ENCODE results near the gene DOHH. TPM values are rescaled to one million over a fixed set of nuclear protein-coding genes. Genes with fewer than 3 reads are reported as not detected.

DOHH gene
- polyA plus RNA-seq, 2 of the 4 experiments (the other 2 are of a cell fraction): 4.6 to 13.3 TPM

- ChIA-PET CTCF (no interaction called here), POLR2A (no interaction called here)
- FAIRE-seq: no peak
- H3K4me2 ChIP-seq: no peak overlapping the region
- H3K4me1 ChIP-seq: peaks cover 8% of the 10 kb centered on the region; the same call in 2 of the 3 replicates
- no peak for ATAC-seq
- no peak for TF ChIP-seq CEBPB (IDR thresholded peaks at IDR 0.05)
- no peak for TF ChIP-seq ELK1 (IDR thresholded peaks at IDR 0.05; ENCODE audit: low read depth, low read length)
- no peak for TF ChIP-seq MYC (IDR thresholded peaks at IDR 0.05; ENCODE audit: borderline replicate concordance, low read length)
- no peak for TF ChIP-seq EHMT2 (IDR thresholded peaks at IDR 0.05; ENCODE audit: low read depth)
- TF ChIP-seq FOXS1 (CRISPR knock-in tag; IDR thresholded peaks at IDR 0.05): no peak
- TF ChIP-seq RAD21 (conservative IDR thresholded peaks at IDR 0.05 in 1 of 2, IDR thresholded peaks at IDR 0.05 in 1 of 2): no peak
- no peak for TF ChIP-seq MAFK (IDR thresholded peaks at IDR 0.05; ENCODE audit: partially characterized antibody)
- no peak for TF ChIP-seq RARB (CRISPR knock-in tag; IDR thresholded peaks at IDR 0.05)
- TF ChIP-seq POLR2AphosphoS2 (conservative IDR thresholded peaks at IDR 0.05; ENCODE audit: low read length): no peak
- TF ChIP-seq GATA3 (IDR thresholded peaks at IDR 0.05; ENCODE audit: borderline replicate concordance): no peak
- no peak for TF ChIP-seq HMGXB4 (CRISPR knock-in tag; IDR thresholded peaks at IDR 0.05; ENCODE audit: borderline replicate concordance)
- no peak for TF ChIP-seq RCOR1 (IDR thresholded peaks at IDR 0.05; ENCODE audit: low read depth, low read length)
- TF ChIP-seq KDM5A (IDR thresholded peaks at IDR 0.05): no peak
- no peak for TF ChIP-seq HOXB5 (CRISPR knock-in tag; IDR thresholded peaks at IDR 0.05)
- TF ChIP-seq SMC3 (IDR thresholded peaks at IDR 0.05): no peak
- no peak for TF ChIP-seq HOXB13 (CRISPR knock-in tag; IDR thresholded peaks at IDR 0.05; ENCODE audit: low read depth)
- H3K9me3 ChIP-seq: no peaks in the 10 kb centered on the region
- no peak for DNase-seq (ENCODE audit: low read depth in 1 of 2, low spot score in 1 of 2)
- H3K27ac ChIP-seq: no peak overlapping the region
- H3K4me3 ChIP-seq: no peak overlapping the region
These were observed 23.0 kb downstream of the DOHH start for GRCh38 chr19:3477506-3477905.

DNA sequence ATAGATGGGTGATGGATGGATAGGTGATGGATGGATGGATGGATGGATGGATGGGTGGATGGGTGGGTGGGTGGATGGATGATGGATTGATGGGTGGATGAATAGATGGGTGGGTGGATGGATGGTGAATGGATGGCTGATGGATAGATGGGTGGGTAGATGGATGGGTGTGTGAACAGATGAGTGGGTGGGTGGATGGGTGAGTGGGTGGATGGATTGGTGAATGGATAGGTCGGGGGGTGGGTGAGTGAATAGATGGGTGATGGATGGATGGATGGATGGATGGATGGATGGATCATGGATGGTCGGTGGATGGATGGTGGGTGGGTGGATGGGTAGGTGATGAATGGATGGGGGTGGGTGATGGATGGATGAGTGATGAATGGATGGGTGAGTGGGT is 23.6 kb downstream of the DOHH start:
- H3K9me3 ChIP-seq: no peaks in the 10 kb centered on the region
- peaks cover 13% of the 10 kb centered on the region; the same call in 2 of the 3 replicates for H3K4me1 ChIP-seq
- no peak overlapping the region for H3K27ac ChIP-seq
- ChIA-PET POLR2A (no interaction called here), CTCF (no interaction called here)
- H3K4me3 ChIP-seq: no peak overlapping the region
- WGBS (ENCODE audit: missing lambda C conversion rate): 58% methylated on average over 2 of the region's 2 CpGs
- TF ChIP-seq MAZ (IDR thresholded peaks at IDR 0.05; ENCODE audit: borderline replicate concordance, low read depth, low read length): no peak
- TF ChIP-seq HOXB13 (CRISPR knock-in tag; IDR thresholded peaks at IDR 0.05; ENCODE audit: low read depth): no peak
- no peak for TF ChIP-seq FOXS1 (CRISPR knock-in tag; IDR thresholded peaks at IDR 0.05)
- no peak for TF ChIP-seq HDAC2 (IDR thresholded peaks at IDR 0.05)
- TF ChIP-seq SMC3 (IDR thresholded peaks at IDR 0.05): no peak
- no peak for TF ChIP-seq POLR2A (IDR thresholded peaks at IDR 0.05; ENCODE audit: low read length)
- no peak for TF ChIP-seq GATA3 (IDR thresholded peaks at IDR 0.05; ENCODE audit: borderline replicate concordance)
- no peak for TF ChIP-seq RARB (CRISPR knock-in tag; IDR thresholded peaks at IDR 0.05)
- no peak for TF ChIP-seq EHF (CRISPR knock-in tag; IDR thresholded peaks at IDR 0.05)
- TF ChIP-seq ZC3H11A (IDR thresholded peaks at IDR 0.05): no peak
- TF ChIP-seq PHF8 (IDR thresholded peaks at IDR 0.05; ENCODE audit: borderline replicate concordance, low read depth): no peak
- no peak for TF ChIP-seq RCOR1 (IDR thresholded peaks at IDR 0.05; ENCODE audit: low read depth, low read length)
- TF ChIP-seq CBX2 (IDR thresholded peaks at IDR 0.05; ENCODE audit: borderline replicate concordance, low read depth): no peak
- no peak for TF ChIP-seq CHD2 (IDR thresholded peaks at IDR 0.05; ENCODE audit: low read length, partially characterized antibody)
- TF ChIP-seq TP53 (CRISPR knock-in tag; IDR thresholded peaks at IDR 0.05): no peak
- TF ChIP-seq KDM1A (IDR thresholded peaks at IDR 0.05; ENCODE audit: low read depth): no peak
- no peak for TF ChIP-seq ESRRA (IDR thresholded peaks at IDR 0.05; ENCODE audit: borderline replicate concordance, low read length)
- TF ChIP-seq FOSL2 (IDR thresholded peaks at IDR 0.05): no peak
- TF ChIP-seq FOSL2 (CRISPR knock-in tag; IDR thresholded peaks at IDR 0.05): no peak
- TF ChIP-seq MAX (IDR thresholded peaks at IDR 0.05): no peak
- FAIRE-seq: no peak
- DNase-seq (ENCODE audit: low read depth in 1 of 2, low spot score in 1 of 2): no peak
- no peak overlapping the region for H3K4me2 ChIP-seq
- no peak for ATAC-seq

All from A549 (cell line).